Stimulated activated CD4-positive, alpha-beta T cell treated with anti-CD3 and anti-CD28 coated beads, Interleukin-2, amount 100 ng/mL, for 4 hours (primary cell): Measurements from ENCODE around the gene LRRC28.

Experiments used
- DNase-seq: peaks from one replicate; pipeline ENCODE4 v3.0.0-alpha.2; 2020; ENCODE audit warnings: low read depth

Gene LRRC28

DNA sequence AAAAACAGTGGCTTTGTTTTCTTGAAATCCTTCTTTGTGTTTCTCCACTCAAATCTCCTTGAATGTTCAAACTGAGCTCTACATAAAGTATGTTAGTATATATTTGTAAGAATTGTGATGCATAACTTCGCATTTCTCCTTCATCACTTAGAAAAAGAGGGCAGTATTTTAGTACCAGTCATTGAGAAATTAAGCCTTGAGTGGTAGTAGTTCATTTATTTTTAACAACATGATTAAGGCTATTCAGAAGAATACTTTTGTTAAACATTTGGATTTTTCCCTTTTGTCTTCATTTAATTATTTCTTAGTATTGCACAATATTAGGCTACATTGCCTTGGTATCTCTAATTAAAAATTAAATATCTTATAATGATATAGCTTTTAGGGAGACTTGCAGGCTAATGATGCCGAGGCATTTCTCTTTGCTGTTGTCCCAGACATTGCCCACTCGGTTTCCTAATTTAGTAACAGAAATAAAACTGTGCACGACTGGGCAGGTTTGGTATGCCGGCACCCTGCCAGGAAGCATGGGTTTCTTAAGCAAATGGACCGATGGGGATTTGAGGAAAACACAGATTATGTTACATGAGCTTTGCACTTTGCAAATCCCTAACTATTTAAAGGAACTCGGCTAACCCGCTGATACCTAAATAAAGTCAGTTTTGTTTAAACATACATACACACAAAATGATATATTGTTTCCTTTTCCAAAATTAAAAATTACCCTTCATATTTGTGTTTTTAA is 54.7 kb downstream of the LRRC28 start:
- no peak for DNase-seq

- no peak for DNase-seq
These were observed 55.5 kb downstream of the LRRC28 start for GRCh38 chr15:99306694-99307338.

GRCh38 chr15:99307735-99308134 is 56.5 kb downstream of the LRRC28 start:
- no peak for DNase-seq

DNA sequence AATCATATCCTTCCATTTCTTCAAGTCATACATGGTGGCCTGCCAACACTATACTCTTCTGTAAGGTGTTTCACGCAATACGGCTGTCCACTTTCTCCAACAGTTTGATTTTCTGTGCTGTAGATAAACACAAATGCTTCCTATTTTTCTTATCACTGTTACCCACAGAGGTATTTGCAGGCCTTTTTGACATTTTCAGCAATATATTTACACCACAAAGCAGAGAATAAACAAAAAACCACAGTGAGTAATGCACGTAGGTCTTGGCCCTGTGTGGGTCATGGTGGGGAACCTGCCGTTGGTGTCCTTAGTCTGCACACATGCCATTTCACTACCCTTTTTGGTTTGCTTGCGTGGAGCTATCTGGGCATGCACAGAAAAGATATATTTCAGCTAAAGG is 59.5 kb downstream of the LRRC28 start:
- no peak for DNase-seq

DNA sequence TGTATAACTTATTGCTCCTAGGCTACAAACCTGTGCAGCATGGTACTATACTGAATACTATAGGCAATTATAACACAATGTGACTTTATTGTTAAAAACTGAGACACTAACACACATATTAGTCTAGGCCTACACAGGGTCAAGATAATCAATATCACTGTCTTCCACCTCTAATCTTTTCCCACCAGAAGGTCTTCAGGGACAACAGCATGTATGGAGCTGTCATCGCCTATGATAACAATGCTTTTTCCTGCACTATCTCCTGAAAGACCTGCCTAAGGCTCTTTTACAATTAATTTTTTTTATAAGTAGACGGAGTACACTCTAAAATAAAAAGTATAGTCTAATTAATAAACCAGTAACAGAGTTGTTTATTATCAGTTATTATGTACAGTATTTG is 60.9 kb downstream of the LRRC28 start:
- no peak for DNase-seq

GRCh38 chr15:99312794-99313193 is 61.5 kb downstream of the LRRC28 start:
- DNase-seq, result no peak

DNA sequence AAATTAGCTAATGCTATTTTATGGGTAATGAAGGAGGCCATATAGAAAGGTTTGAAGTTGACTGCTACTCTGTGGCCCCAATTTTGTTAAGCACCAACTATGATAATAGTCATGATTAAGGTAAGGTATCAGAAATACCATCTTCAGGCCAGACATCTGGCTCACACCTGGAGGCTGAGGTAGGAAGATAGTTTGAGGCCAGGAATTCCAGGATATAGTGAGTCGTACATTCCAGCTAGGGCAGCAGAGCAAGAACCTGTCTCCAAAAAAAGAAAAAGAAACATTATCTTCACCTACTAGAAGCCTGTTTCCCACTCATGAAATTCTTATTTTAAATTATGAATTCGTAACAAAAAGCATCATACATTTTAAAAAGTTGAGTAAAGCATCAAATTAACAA is 64.4 kb downstream of the LRRC28 start:
- DNase-seq, result no peak

GRCh38 chr15:99320374-99321215 is 69.3 kb downstream of the LRRC28 start:
- no peak for DNase-seq

GRCh38 chr15:99321468-99321867 is 70.2 kb downstream of the LRRC28 start:
- no peak for DNase-seq

DNA sequence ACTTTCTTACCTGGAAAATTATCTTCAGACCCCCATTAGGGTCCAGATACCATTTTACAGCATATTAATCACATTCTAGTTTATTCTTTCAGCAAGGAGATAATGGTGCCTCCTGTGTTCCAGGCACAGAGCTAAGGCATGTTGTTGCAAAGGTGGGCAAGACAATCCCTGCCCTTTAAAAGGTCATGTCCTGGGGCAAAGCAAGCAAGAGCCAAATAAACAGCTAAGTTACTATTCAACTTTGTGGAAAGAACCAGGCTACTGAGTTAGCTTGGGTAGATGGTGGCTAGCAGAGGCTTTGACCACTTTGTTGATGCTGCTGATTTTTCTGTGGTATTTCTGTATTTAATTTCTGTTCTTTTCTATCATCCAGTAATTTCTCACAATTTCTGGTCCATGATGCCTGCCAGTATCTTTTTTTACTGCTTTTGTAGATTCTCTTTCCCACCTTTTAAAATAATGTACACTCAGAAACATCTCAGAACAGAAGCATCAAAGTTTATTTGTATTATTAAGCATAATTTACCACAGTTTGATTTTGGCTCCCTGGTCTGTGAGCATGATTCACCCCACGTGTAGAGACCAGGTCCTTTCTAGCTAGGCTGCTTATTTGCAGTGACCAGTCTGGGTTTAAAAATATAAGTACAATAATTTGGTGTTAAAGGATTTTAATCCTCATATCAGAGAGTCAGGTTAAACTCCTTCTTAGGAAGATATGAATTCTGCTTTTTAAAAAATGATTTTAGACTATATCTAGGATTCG is 71.5 kb downstream of the LRRC28 start:
- no peak for DNase-seq

GRCh38 chr15:99324082-99324620 is 72.9 kb downstream of the LRRC28 start:
- no peak for DNase-seq

DNA sequence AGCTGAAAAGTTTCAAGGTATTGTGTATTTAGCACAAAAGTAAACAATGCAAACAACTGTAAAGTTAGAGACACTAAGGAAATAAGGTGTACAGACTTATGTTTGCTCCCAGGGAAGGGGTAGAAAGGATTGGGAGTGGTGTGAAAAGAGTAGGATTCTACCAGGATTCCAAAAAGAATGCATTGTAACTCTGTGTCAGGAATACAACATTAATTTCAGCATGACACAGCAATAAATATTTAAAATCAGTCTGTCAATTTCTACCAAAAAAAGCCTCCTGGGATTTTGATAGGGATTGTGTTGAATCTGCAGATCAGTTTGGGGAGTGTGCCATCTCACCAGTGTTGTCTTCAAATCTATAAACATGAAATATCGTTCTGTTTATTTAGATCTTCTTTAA is 73.4 kb downstream of the LRRC28 start:
- DNase-seq, result no peak

GRCh38 chr15:99326235-99326634 is 75.0 kb downstream of the LRRC28 start:
- no peak for DNase-seq

DNA sequence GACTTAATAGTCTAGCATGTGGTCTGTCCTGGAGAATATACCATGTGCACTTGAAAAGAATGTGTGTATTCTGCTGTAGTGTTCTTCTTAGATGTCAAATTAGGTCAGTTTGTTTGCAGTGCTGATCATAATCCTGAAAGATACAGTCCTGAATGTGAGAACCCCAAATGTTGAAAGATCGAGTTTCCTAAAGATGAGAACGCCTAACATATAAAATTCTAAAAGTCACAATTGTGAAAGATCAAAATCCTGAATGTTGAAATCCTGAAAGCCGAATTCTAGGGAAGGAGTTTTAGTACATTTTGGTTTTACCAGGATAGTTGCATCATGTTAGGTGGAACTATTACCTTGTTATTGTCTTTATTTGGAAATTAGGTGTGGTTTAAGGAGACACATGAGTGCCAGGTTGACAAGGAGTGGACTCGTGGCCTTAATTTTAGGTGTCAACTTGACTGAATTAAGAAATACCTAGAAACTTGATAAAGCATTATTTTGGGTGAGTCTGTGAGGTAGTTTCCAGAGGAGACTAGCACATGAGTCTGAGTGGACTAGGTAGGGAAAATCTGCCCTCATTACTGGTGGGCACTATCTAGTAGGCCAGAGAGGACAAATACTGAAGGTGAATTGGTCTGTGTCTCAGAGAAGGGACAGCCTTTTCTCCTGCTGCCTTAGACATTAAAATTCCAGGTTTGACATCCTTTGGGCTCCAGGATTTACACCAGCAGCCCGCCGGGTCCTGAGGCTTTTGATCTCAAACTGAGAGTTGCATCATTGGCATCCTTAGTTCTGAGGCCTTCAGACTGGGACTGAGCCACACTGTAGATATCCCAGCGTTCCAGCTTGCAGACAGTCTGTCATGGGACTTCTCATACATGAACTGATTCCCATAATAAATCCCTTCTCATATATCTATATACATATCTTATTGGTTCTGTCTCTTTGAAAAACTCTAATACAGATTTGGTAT is 77.1 kb downstream of the LRRC28 start:
- DNase-seq, result no peak

- DNase-seq, result no peak
These were observed 80.1 kb downstream of the LRRC28 start for GRCh38 chr15:99331381-99331780.

DNA sequence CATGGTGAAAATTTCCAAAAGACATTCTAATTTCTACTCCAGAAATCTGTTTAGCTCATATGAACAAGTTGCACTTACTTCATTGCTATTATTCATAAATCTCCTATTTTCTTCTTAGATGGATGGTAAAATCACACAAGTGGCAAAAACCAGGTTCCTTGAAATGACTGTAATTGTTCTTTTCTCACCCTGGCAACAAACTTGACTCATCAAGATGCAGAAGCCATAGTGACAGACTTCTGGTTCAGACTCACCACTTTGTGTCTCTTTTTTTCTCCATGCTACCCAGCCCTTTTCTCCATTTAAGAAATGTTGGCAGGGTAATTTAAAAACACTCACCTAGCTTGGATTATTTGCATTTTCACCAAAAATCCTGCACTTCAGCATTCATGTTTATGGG is 82.1 kb downstream of the LRRC28 start:
- DNase-seq, result no peak

DNA sequence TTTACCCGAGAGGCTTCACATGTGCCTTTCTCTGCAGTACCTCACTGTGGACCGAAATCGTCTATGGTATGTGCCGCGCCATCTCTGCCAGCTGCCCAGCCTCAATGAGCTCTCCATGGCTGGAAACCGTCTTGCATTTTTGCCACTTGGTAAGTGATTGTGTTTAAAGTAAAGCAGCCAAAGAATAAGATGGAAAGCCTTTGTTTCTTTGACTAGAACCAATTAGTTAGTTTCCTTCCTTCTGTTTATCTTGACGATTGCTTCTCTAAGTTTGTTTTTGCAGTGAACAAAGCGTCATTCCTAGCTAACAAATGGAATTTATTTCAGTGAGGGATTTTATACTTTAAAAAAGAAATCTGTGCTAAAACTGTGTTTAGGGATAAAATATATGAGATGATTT is 82.7 kb downstream of the LRRC28 start:
- DNase-seq, result no peak

GRCh38 chr15:99335508-99335907 is 84.2 kb downstream of the LRRC28 start:
- DNase-seq, result no peak

- no peak for DNase-seq
These were observed 85.5 kb downstream of the LRRC28 start for GRCh38 chr15:99336794-99337193.

DNA sequence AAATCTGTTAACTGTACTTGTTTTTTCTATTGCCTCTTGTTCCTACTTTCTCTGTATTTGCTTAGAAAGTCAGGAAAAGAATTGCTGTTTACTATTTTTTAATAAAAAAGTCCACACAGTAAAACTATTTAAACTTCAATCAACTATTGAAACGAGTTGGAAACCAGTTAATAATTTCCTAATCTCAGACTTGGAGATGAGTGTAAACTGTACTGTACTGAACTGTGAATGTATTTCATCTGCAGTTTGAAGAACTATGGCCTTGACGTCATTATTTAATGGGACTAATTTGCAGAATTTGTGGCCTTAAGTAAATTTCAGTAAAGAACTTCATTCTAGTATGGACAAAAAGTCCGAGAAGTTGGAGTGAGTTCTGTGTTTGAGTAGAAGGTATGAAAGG is 89.1 kb downstream of the LRRC28 start:
- no peak for DNase-seq

GRCh38 chr15:99341786-99342185 is 90.5 kb downstream of the LRRC28 start:
- DNase-seq, result no peak
